Duodenal mucosa (tissue), 2 donors: Measurements from ENCODE around the gene EVA1B.

Source experiments
- H3K27ac ChIP-seq: one replicate; pipeline ENCODE4 v1.7.0; 2013; ENCODE audit warnings: low read depth, low read length
- H3K27me3 ChIP-seq, 2 donors: one replicate each; pipeline ENCODE4 v1.7.0; 2013; ENCODE audit warnings: low read length in 2 of 2, control low read depth in 1 of 2; ENCODE audit not compliant: insufficient read depth in 2 of 2, control insufficient read depth in 1 of 2
- H3K36me3 ChIP-seq, 2 donors: one replicate each; pipeline ENCODE4 v1.7.0; 2013; ENCODE audit warnings: low read length in 2 of 2, control low read depth in 1 of 2; ENCODE audit not compliant: insufficient read depth in 2 of 2, control insufficient read depth in 1 of 2
- H3K4me1 ChIP-seq, 2 donors: one replicate each; pipeline ENCODE4 v1.7.0; 2013; ENCODE audit warnings: low read length in 2 of 2, control low read depth in 1 of 2; ENCODE audit not compliant: insufficient read depth in 2 of 2, control insufficient read depth in 1 of 2
- H3K4me3 ChIP-seq, 2 donors: one replicate each; pipeline ENCODE4 v1.7.0; 2013; ENCODE audit warnings: low read length in 2 of 2, low read depth in 1 of 2
- H3K9ac ChIP-seq, 2 donors: one replicate each; pipeline ENCODE4 v1.7.0; 2013; ENCODE audit warnings: low read length in 2 of 2, low read depth in 1 of 2
- H3K9me3 ChIP-seq, 2 donors: one replicate each; pipeline ENCODE4 v1.7.0; 2013; ENCODE audit warnings: low read length in 2 of 2, control low read depth in 1 of 2; ENCODE audit not compliant: control insufficient read depth in 1 of 2

The EVA1B gene, protein sequence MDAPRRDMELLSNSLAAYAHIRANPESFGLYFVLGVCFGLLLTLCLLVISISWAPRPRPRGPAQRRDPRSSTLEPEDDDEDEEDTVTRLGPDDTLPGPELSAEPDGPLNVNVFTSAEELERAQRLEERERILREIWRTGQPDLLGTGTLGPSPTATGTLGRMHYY

DNA sequence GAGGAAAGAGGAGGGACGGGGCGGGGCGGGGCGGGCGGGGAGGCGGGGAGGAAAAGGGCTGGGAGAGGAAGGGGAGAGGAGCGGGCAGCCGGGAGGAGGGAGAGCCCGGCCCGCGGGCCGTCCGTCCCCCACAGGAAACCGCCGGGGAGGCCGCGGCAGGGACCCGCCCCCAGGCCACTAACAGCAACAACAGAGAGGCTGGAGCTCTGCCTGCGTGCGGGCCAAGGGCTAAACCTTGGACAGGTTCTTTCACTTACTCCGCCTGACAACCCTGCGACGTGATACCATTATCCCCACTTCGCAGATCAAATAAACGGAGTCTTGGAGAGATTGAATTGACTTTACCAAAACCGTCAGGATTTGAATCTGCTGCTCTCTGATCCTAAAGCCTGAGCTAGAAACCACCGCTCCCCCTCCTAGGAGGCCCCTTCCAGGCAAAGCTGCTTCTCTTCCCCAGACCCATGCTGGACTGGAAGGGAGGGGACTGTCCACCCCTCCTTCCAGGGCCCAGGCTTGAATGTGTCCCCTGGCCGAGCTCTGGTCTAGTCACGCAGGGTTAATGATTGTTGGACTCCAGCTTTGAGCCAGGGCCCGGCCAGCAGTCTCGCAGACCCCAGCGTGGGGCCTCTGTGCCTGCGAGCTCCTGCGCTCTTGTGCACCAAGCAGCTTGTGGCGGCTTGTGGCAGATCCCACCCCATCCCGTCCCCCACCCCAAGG is at the start of gene EVA1B:
EVA1B (minus strand) TSS at position 10 of the 717 bp plus-strand sequence. CDS start 608 bp downstream, outside the sequence.
- Histone ChIP-seq H3K4me1 (peaks cover 12 to 38% of the 10 kb centered on the region in 2 donors), H3K27me3 (peaks cover 11 to 12% of the 10 kb centered on the region in 2 donors), H3K36me3 (no peaks in the 10 kb centered on the region), H3K27ac (peak within 1 kb of the TSS; percentile 70), H3K9ac (peak within 1 kb of the TSS; percentile 54 to 60), H3K4me3 (peak within 1 kb of the TSS; percentile 65 to 71), H3K9me3 (no peaks in the 10 kb centered on the region)

DNA sequence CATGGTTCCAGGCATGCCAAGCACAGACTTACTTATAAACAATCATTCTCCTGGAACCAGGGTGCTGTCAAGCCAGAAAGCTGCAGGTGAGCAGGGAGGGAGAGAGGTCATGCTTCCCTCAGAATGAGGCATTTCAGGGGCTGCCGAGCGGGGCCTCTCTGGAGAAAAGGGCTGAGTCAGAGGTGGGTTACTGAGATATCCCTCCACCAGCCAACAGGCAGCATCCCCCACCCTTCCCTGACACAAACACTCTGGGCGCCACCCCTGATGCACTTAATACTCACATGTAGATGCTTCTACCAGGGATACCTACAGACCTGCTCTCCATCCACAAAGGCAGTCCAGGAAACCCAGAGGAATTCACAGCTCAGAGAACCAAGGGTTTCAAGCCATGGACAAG is 49.2 kb upstream of the EVA1B start:
- Histone ChIP-seq H3K9me3 (no peaks in the 10 kb centered on the region), H3K4me3 (no peak overlapping the region), H3K27me3 (no peaks in the 10 kb centered on the region), H3K9ac (peak overlapping the region in 1 of 2 donors; percentile 41), H3K27ac (no peak overlapping the region), H3K36me3 (peaks cover 4 to 10% of the 10 kb centered on the region in 2 donors), H3K4me1 (peaks cover 32 to 48% of the 10 kb centered on the region in 2 donors)

DNA sequence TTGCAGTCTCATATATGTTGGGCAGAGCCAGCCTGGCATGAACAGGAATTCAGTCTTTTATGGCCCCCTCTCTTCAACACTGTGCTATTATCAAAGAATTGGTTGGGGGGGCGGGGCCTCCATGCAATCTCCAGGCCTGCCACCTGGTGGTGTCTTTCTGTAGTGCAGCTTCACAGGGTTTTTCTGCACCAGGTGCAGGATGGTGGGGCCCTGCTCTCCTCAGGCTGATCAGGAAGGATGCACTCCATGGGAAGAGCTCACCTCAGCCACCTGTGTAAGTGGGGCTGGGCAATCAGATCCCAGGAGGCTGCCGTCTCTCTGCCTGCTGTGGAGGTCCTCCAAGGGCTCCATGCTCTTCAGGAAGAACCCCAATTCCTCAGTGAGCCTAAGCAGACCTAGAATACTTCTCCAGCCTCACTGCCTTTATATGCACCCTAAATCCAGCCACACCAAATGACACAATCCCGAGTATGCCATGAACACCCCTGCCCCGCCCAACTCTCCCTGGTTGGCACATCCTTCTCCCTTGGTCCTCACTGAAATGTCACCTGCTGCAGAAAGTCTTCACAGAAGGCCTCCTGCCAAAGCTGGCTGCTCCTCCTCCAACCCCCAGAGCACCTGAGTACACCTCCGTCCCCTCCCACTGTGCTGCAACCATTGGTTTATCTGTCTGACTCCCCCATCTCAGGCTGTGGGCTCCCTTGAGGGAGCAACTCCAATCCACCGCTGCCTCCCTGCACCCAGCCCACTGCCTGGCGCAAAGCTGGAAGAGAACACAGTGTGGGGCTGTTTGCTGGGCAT is 45.8 kb upstream of the EVA1B start:
- peaks cover 21 to 34% of the 10 kb centered on the region in 2 donors for H3K4me1 ChIP-seq
- no peaks in the 10 kb centered on the region for H3K27me3 ChIP-seq
- H3K36me3 ChIP-seq: peaks cover 0 to 17% of the 10 kb centered on the region in 2 donors
- no peak overlapping the region for H3K9ac ChIP-seq
- no peak overlapping the region for H3K27ac ChIP-seq
- H3K4me3 ChIP-seq: no peak overlapping the region
- H3K9me3 ChIP-seq: no peaks in the 10 kb centered on the region

DNA sequence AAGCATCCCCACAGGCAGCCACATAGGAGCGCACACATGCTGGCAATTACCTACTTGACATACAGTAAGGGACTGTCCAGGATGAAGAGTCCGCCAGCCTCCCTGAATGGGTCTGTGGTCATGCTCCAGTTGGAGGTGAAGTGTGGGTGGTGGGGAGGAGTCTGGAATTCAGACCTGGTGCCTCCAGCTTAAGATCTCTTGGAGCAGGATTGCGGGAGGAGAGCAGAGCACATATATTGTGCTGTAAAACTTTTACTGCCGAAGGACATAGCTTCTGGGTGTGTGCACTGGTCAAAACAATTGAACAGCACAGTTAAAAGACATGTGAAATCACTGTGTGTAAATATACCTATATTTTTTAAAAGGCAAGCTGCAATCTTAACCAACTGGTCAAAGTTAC is 44.4 kb upstream of the EVA1B start:
- H3K9ac ChIP-seq: no peak overlapping the region
- no peak overlapping the region for H3K4me3 ChIP-seq
- peaks cover 0 to 22% of the 10 kb centered on the region in 2 donors for H3K36me3 ChIP-seq
- H3K27ac ChIP-seq: no peak overlapping the region
- H3K4me1 ChIP-seq: peaks cover 6 to 19% of the 10 kb centered on the region in 2 donors
- no peaks in the 10 kb centered on the region for H3K27me3 ChIP-seq
- H3K9me3 ChIP-seq: no peaks in the 10 kb centered on the region

DNA sequence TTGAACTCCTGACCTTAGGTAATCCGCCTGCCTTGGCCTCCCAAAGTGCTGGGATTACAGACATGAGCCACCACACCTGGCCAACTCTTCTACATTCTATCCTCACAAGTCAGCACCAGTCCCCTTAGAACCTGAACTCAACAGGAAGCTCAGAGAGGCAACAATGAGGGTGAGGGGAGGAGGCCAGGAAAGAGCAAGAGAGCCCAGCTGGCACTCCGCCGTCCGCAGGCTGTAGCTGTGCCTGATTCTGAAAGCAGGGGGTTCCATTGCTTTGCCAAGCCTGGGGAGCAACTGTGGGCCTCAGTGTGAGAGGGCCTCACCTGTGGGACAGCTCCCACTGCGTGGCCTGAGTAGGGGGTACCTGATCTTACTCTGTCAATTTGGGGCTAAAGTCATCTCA is 43.6 kb upstream of the EVA1B start:
- Histone ChIP-seq H3K27me3 (no peaks in the 10 kb centered on the region), H3K27ac (no peak overlapping the region), H3K4me1 (peaks cover 5 to 17% of the 10 kb centered on the region in 2 donors), H3K36me3 (peaks cover 0 to 29% of the 10 kb centered on the region in 2 donors), H3K9me3 (no peaks in the 10 kb centered on the region), H3K9ac (no peak overlapping the region), H3K4me3 (no peak overlapping the region)

DNA sequence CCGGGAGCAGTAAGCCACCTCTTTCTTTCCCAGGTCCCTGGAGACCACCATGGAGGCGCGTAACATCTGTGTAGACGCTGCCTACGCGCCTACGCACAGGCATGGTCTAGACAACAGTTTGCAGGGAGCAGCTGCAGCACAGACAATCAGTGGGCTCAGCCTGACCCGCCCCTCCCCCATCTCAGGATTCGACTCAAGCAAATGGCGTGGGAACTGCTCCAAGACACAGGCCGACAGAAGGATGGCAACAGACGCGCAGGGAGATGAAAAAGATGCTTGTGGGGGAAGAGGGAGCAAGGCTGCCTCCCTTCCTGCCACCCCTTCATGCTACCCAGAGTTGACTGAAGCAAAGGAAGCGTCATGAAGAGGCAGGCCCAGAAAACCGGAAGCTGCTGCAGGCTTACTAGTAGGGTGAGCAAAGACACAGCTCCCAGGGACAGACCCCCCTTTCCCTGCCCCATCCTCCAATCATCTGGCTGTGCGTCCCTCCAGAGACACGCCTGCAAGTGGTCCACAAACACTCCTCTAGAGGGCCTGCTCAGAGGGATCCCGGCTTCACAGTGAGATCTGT is 42.7 kb upstream of the EVA1B start:
- Histone ChIP-seq H3K4me3 (peak overlapping the region in 1 of 2 donors; percentile 24), H3K27me3 (no peaks in the 10 kb centered on the region), H3K9me3 (no peaks in the 10 kb centered on the region), H3K4me1 (peaks cover 5 to 17% of the 10 kb centered on the region in 2 donors), H3K27ac (no peak overlapping the region), H3K36me3 (peaks cover under 1 to 36% of the 10 kb centered on the region in 2 donors), H3K9ac (no peak overlapping the region)

DNA sequence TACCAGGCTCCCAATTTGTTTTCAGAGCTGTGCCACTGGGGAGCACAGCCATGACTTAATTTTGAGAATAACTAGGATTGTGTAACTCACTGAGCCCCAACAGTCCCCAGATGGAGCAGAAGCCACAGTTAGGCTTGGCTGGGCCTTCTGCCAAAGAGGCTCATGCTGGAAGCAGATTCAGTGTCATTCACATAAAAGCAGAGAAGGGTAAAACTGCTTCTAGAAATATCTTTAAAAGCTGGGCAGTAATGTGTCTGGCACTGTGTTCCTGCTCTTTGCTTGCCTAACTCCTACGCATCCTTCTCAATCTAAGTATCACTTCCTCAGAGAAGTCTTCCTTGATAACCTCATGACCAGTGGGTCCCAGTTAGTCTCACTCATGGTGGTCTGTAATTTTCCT is 41.9 kb upstream of the EVA1B start:
- H3K27ac ChIP-seq: no peak overlapping the region
- H3K9ac ChIP-seq: no peak overlapping the region

DNA sequence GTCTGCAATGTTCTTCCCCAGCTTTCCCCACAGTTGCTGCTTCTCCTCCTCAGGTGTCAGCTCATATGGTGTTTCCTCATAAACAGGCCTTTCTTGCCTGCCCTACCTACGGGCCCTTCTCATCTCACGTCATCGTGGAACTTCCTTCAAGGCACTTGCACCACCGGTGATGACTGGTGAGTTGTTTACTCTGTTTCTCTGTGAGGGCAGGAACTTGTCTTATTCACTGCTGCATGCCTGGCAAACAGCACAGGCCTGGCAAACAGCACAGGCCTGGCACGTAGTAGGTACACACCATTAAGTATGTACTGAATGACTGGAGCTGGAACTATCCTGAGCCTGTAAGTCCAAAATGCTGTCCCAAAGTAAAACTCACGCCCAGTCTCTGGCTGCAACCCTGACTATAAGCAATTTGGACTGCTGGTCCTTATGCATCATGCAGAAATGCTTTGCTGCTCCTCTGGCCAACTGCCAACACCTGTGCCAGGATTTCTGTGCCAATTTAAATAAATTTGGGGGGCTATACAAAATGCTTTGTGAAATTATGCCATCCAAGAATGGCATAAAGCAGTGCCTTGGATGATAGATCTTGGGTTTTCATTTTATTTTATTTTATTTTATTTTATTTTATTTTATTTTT is 36.6 kb upstream of the EVA1B start:
- Histone ChIP-seq H3K36me3 (peaks cover 26 to 62% of the 10 kb centered on the region in 2 donors), H3K4me3 (no peak overlapping the region), H3K27me3 (no peaks in the 10 kb centered on the region), H3K4me1 (no peaks in the 10 kb centered on the region), H3K9me3 (no peaks in the 10 kb centered on the region), H3K9ac (no peak overlapping the region), H3K27ac (peak overlapping the region; percentile 13)

More for the DNA sequence above, 41.9 kb upstream of the EVA1B start:
- H3K9me3 ChIP-seq: no peaks in the 10 kb centered on the region
- peaks cover 6 to 43% of the 10 kb centered on the region in 2 donors for H3K36me3 ChIP-seq
- no peak overlapping the region for H3K4me3 ChIP-seq
- peaks cover 5 to 17% of the 10 kb centered on the region in 2 donors for H3K4me1 ChIP-seq
- no peaks in the 10 kb centered on the region for H3K27me3 ChIP-seq

- H3K27ac ChIP-seq: no peak overlapping the region
- no peak overlapping the region for H3K9ac ChIP-seq
- H3K9me3 ChIP-seq: no peaks in the 10 kb centered on the region
- H3K4me3 ChIP-seq: no peak overlapping the region
- H3K4me1 ChIP-seq: no peaks in the 10 kb centered on the region
- no peaks in the 10 kb centered on the region for H3K27me3 ChIP-seq
- H3K36me3 ChIP-seq: peaks cover 29 to 68% of the 10 kb centered on the region in 2 donors
These were observed 35.9 kb upstream of the EVA1B start for GRCh38 chr1:36359383-36359782.
